ENCODE measurements around the gene ADIG. TPM values are rescaled to one million over a fixed set of nuclear protein-coding genes. Genes with fewer than 3 reads are reported as not detected.
"Not testable (repeated sequence)": the region's sequence is repeated elsewhere in the genome, so short reads cannot be mapped to it uniquely, and the experiment has no call there.

The ADIG gene
- total RNA-seq, 1 donor from 2014 or later = not detected

GRCh38 chr20:38569747-38570525, 11.1 kb upstream of the ADIG start:
- no peak for DNase-seq (ENCODE audit: low read depth in 2 of 2)

GRCh38 chr20:38573413-38573812, 7.6 kb upstream of the ADIG start:
- DNase-seq (ENCODE audit: low read depth in 2 of 2) = no peak

- DNase-seq (ENCODE audit: low read depth in 2 of 2) = no peak
Measured at GRCh38 chr20:38579219-38579910, 1.6 kb upstream of the ADIG start.

GRCh38 chr20:38579921-38580320, 1.1 kb upstream of the ADIG start:
- no peak for DNase-seq (ENCODE audit: low read depth in 2 of 2)

GRCh38 chr20:38581830-38582358, 897 bp downstream of the ADIG start:
- no peak for DNase-seq (ENCODE audit: low read depth in 2 of 2)

- no peak for DNase-seq (ENCODE audit: low read depth in 2 of 2)
Measured at GRCh38 chr20:38583306-38583705, 2.3 kb downstream of the ADIG start.

- no peak for DNase-seq (ENCODE audit: low read depth in 2 of 2)
Measured at GRCh38 chr20:38584099-38584763, 3.2 kb downstream of the ADIG start.

- DNase-seq (ENCODE audit: low read depth in 2 of 2) = no peak
Measured at GRCh38 chr20:38585404-38586180, 4.6 kb downstream of the ADIG start.

GRCh38 chr20:38586181-38586525, 5.2 kb downstream of the ADIG start:
- no peak for DNase-seq (ENCODE audit: low read depth in 2 of 2)

GRCh38 chr20:38588303-38588702, 7.3 kb downstream of the ADIG start:
- DNase-seq (ENCODE audit: low read depth in 2 of 2) = no peak

- no peak for DNase-seq (ENCODE audit: low read depth in 2 of 2)
Measured at GRCh38 chr20:38589351-38589750, 8.4 kb downstream of the ADIG start.

- DNase-seq (ENCODE audit: low read depth in 2 of 2) = no peak
Measured at GRCh38 chr20:38589967-38590675, 9.1 kb downstream of the ADIG start.

GRCh38 chr20:38590676-38591473, 9.9 kb downstream of the ADIG start:
- no peak for DNase-seq (ENCODE audit: low read depth in 2 of 2)

GRCh38 chr20:38591474-38592410, 10.7 kb downstream of the ADIG start:
- no peak for DNase-seq (ENCODE audit: low read depth in 2 of 2)

GRCh38 chr20:38592411-38592790, 11.4 kb downstream of the ADIG start:
- not testable (repeated sequence) for DNase-seq (ENCODE audit: low read depth in 2 of 2)

GRCh38 chr20:38594281-38594680, 13.3 kb downstream of the ADIG start:
- DNase-seq (ENCODE audit: low read depth in 2 of 2) = not testable (repeated sequence)

GRCh38 chr20:38595886-38596285, 14.9 kb downstream of the ADIG start:
- DNase-seq (ENCODE audit: low read depth in 2 of 2) = not testable (repeated sequence)

GRCh38 chr20:38599410-38599882, 18.4 kb downstream of the ADIG start:
- peak; percentile 15 to 40 for DNase-seq (ENCODE audit: low read depth in 2 of 2)

GRCh38 chr20:38600057-38600456, 19.1 kb downstream of the ADIG start:
- no peak for DNase-seq (ENCODE audit: low read depth in 2 of 2)
